Hair follicular keratinocyte (primary cell): ENCODE data around the gene NDUFA13. TPM values are rescaled to one million over a fixed set of nuclear protein-coding genes. Genes with fewer than 3 reads are reported as not detected.

Source experiments
- total RNA-seq: library from RNA; depleted of rRNA; stranded (reverse); fragments of >200 nt; gene quantifications from 2 replicates; pipeline ENCODE4 v1.2.3, GENCODE V29; 2015

Gene NDUFA13
- total RNA-seq = 125 and 206 TPM in 2 replicates

DNA sequence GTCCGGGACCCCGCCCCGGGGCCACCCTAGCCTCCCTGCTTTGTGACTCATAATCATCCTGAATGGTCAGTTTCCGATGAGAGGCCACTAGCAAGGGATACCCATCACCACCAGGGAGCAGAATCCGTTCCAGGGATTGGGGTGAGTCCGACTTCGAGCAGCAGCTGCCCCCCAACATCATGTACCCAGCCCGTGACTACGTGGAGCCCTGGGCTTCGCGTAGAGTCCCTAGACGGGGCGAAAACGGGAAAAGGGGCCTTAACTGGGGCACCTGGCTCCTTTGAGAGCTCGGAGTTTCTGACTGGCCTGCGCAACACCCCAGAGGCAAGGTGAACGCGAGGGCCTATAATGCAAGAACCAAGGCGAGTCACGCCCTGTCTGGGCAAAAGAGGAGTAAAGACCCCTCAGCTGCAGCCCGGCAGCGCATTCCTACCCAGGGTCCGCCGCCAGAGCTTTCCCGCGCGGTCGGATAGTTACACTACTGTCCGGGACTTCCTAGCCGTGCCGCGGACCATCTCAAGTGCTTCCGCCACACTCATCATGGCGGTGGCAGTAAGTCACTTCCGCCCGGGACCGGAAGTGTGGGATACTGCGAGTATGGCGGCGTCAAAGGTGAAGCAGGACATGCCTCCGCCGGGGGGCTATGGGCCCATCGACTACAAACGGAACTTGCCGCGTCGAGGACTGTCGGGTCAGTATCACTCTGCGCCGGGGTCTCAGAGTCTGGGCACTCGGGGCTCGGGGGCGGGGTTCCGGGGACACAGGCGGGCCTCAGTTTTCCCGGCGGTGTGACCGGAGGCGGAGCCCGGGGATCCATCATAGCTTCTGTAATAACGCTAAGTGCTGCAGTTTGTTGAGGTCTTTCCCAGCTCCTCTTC is at the start of gene NDUFA13:
Gene NDUFA13 (plus strand): TSS at position 584 of the 878 bp plus-strand sequence. CDS start 14 bp downstream, at position 598.

GRCh38 chr19:19514881-19515641 is 964 bp upstream of the NDUFA13 start, which contains the start of gene TSSK6:
TSS of gene TSSK6 (minus strand) at chr19:19515548. CDS start at chr19:19515427, 121 bp downstream.

GRCh38 chr19:19528721-19529490 is 12.9 kb downstream of the NDUFA13 start, which contains the start of gene YJEFN3:
TSS of gene YJEFN3 (plus strand) at chr19:19528911. CDS start at chr19:19528933, 22 bp downstream.

GRCh38 chr19:19538061-19538784 is 22.2 kb downstream of the NDUFA13 start, which contains the start of gene CILP2:
TSS of gene CILP2 (plus strand) at chr19:19538265. CDS start at chr19:19538350, 85 bp downstream.

Other genes starting within 250 kb of the NDUFA13 start
- not detected in 2 replicates for gene TM6SF2, start 242.9 kb upstream of the NDUFA13 start, total RNA-seq
- gene SUGP1, start 195.7 kb upstream of the NDUFA13 start, total RNA-seq = 17.6 and 19.9 TPM in 2 replicates
- 9.5 and 14.8 TPM in 2 replicates for gene MAU2, start 195.4 kb upstream of the NDUFA13 start, total RNA-seq
- gene GATAD2A, start 110.5 kb upstream of the NDUFA13 start, total RNA-seq = 57.1 and 57.8 TPM in 2 replicates
- 0.34 and 1.3 TPM in 2 replicates for gene TSSK6, start 677 bp upstream of the NDUFA13 start, total RNA-seq
- 0.46 and 1.3 TPM in 2 replicates for gene YJEFN3, start 12.7 kb downstream of the NDUFA13 start, total RNA-seq
- 0.08 and 0.31 TPM in 2 replicates for gene CILP2, start 22.0 kb downstream of the NDUFA13 start, total RNA-seq
- gene PBX4, start 102.5 kb downstream of the NDUFA13 start, total RNA-seq = 0.46 and 0.86 TPM in 2 replicates
- gene LPAR2, start 112.0 kb downstream of the NDUFA13 start, total RNA-seq = 27.2 and 37.4 TPM in 2 replicates
- 11.6 and 29.2 TPM in 2 replicates for gene GMIP, start 127.4 kb downstream of the NDUFA13 start, total RNA-seq
- 49.8 and 75.9 TPM in 2 replicates for gene ATP13A1, start 147.5 kb downstream of the NDUFA13 start, total RNA-seq
- gene ZNF101, start 152.6 kb downstream of the NDUFA13 start, total RNA-seq = 3.6 and 4.4 TPM in 2 replicates
- 1.4 and 1.7 TPM in 2 replicates for gene ZNF14, start 216.9 kb downstream of the NDUFA13 start, total RNA-seq